BLaER1 (cell line): Measurements from ENCODE around the gene MSI2.

ENCODE experiments used
- H3K27ac ChIP-seq: shearing (Covaris generic); formaldehyde crosslinking; 2 replicates; pipeline ENCODE4 v1.8.1; 2022
- H3K27me3 ChIP-seq: shearing (Covaris generic); formaldehyde crosslinking; 2 replicates; pipeline ENCODE4 v1.8.1; 2022
- H3K36me3 ChIP-seq: shearing (Covaris generic); formaldehyde crosslinking; 2 replicates; pipeline ENCODE4 v1.8.1; 2022
- H3K4me1 ChIP-seq: shearing (Covaris generic); formaldehyde crosslinking; 2 replicates; pipeline ENCODE4 v1.8.1; 2022
- H3K4me2 ChIP-seq: shearing (Covaris generic); formaldehyde crosslinking; 2 replicates; pipeline ENCODE4 v1.8.1; 2022
- H3K4me3 ChIP-seq: shearing (Covaris generic); formaldehyde crosslinking; 2 replicates; pipeline ENCODE4 v1.8.1; 2022
- H3K9ac ChIP-seq: shearing (Covaris generic); formaldehyde crosslinking; 2 replicates; pipeline ENCODE4 v1.8.1; 2022
- H3K9me3 ChIP-seq: shearing (Covaris generic); formaldehyde crosslinking; 2 replicates; pipeline ENCODE4 v1.8.1; 2022
- H4K20me1 ChIP-seq: shearing (Covaris generic); formaldehyde crosslinking; 2 replicates; pipeline ENCODE4 v1.8.1; 2022
- Cebpa-rat ChIP-seq: shearing (Covaris generic); IDR thresholded peaks from 2 replicates; pipeline ENCODE4 v1.8.1; 2022

MSI2 gene

DNA sequence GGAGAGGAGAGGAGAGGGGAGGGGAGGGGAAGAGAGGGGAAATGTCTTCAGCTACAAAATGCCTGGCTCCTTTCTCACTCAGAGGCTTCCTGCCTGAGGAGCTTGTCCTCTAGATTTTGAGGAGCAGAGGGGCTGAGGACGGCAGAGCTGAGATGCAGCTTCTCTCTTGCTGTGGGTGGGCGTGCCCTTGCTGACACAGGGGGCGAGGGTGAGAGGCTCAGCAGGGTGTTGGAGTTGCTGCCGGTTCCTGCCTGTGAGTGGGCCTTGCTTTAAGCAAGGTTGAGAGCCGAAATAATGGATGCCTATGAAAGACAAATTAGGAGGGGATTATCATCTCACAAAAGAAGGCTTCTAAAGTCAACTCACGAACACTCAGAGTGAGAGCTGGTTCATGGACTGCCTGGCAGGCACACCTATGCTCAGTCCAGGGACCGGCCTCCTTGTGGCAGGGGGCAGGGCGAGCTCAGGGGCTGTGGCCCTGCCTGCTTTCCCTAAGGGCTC is 215.6 kb downstream of the MSI2 start:
- Histone ChIP-seq H3K36me3 (peaks cover 40% of the 10 kb centered on the region), H3K4me2 (peak overlapping the region; percentile 85), H3K4me1 (peaks cover 100% of the 10 kb centered on the region), H4K20me1 (peaks cover 48% of the 10 kb centered on the region), H3K27me3 (no peaks in the 10 kb centered on the region), H3K27ac (peak overlapping the region; percentile 87), H3K4me3 (no peak overlapping the region), H3K9me3 (no peaks in the 10 kb centered on the region), H3K9ac (peak overlapping the region; percentile 66)
- TF ChIP-seq Cebpa-rat: no peak

- Histone ChIP-seq H3K4me2 (peak overlapping the region; percentile 85), H3K4me3 (no peak overlapping the region), H3K4me1 (peaks cover 100% of the 10 kb centered on the region), H4K20me1 (peaks cover 79% of the 10 kb centered on the region), H3K9me3 (no peaks in the 10 kb centered on the region), H3K9ac (peak overlapping the region; percentile 64), H3K36me3 (peaks cover 65% of the 10 kb centered on the region), H3K27me3 (no peaks in the 10 kb centered on the region), H3K27ac (peak overlapping the region; percentile 87)
- TF ChIP-seq Cebpa-rat: no peak
Measured at GRCh38 chr17:57475796-57476195, 219.5 kb downstream of the MSI2 start.

DNA sequence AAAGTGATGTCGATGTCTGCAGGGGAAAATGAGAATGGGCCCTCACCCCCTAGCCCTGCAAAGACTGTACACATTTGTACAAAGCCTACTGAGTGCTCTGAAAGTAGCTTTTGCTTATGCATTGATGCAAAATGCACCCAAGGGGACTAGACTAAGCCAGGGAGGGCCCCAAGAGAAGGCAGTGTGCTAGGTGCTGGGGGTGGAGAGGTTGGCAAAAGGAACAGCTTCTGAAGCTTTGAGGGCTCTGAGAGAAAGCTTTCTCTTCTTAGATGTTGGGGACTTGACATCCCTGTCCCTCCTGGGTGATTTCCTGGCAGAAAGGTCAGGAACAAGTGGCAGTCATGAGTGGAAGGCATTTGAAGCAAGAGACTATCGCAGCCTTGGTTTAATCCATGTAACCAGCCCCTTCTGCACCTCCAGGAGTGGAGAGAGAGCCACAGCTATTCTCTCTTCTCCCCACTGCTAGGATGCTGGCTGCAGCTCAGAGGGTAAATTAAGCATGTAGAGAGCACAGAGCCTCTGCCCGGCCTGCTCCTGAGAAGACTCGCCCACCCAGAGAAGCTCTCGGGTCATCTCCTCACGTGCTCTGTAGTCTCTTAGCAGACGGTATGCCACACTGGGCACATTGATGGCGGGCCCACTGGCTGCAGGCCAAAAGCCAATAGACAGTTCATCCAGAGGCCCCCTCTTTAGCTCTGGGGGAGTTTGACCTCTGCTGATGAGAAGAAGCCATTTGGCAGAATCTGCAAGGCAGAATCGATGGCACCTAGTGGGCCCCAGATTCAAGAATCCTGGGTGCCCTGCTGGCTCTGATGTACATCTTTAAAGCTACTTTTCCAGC is 221.4 kb downstream of the MSI2 start:
- H4K20me1 ChIP-seq: peaks cover 96% of the 10 kb centered on the region
- H3K4me2 ChIP-seq: peak overlapping the region; percentile 85
- H3K36me3 ChIP-seq: peaks cover 83% of the 10 kb centered on the region
- H3K27ac ChIP-seq: peak overlapping the region; percentile 87
- no peak overlapping the region for H3K4me3 ChIP-seq
- H3K4me1 ChIP-seq: peaks cover 100% of the 10 kb centered on the region
- peak overlapping the region; percentile 13; the same call in 1 of the 2 replicates for H3K9ac ChIP-seq
- no peak for TF ChIP-seq Cebpa-rat
- H3K9me3 ChIP-seq: no peaks in the 10 kb centered on the region
- no peaks in the 10 kb centered on the region for H3K27me3 ChIP-seq

GRCh38 chr17:57478478-57479250 is 222.3 kb downstream of the MSI2 start:
- Histone ChIP-seq H3K4me1 (peaks cover 100% of the 10 kb centered on the region), H3K36me3 (peaks cover 92% of the 10 kb centered on the region), H3K27me3 (no peaks in the 10 kb centered on the region), H3K27ac (0 out of 2 replicates have a peak overlapping the region, but pooled peaks have one; percentile 11), H3K9me3 (no peaks in the 10 kb centered on the region), H3K9ac (no peak overlapping the region), H3K4me2 (peak overlapping the region; percentile 85), H4K20me1 (peaks cover 95% of the 10 kb centered on the region), H3K4me3 (no peak overlapping the region)
- TF ChIP-seq Cebpa-rat: no peak

DNA sequence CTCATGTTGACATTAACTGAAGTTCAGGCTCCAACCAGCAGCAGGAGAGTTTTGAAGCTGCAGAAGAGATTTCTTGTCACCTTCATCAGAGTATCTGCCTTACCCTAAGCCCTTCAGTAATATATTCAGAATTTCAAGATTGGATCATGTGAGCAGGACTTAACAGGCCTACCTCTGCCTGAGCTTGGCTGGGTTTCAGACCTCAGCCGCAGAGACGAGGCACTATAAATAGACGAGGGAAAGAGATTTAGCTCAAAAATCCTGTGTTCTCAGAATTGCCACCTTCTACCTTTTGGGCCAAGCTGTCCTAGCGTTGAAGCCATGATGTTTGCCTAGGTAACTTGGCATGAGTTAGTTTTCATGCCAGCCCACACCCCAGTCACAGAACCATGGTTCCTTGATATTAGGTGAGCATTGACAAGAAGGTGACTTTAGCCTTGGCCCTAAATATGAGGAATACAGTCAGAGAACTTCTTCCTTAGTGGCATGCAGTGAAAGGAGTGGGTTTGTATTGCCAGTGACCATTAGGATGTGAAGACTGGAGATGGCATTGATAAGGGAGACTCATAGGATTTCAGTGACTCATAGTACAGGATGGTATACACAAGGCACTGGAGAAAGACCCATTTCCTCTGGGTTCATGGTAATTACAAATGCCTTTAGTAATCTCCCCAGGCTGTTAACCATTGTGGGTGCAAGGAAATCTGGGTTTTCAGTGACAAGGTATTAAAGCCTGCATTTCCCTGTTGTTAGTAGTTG is 224.3 kb downstream of the MSI2 start:
- H3K9ac ChIP-seq: peak overlapping the region; percentile 2; the same call in 1 of the 2 replicates
- peak overlapping the region; percentile 56; the same call in 1 of the 2 replicates for H3K27ac ChIP-seq
- H3K9me3 ChIP-seq: no peaks in the 10 kb centered on the region
- peaks cover 92% of the 10 kb centered on the region for H3K36me3 ChIP-seq
- no peak for TF ChIP-seq Cebpa-rat
- H3K4me3 ChIP-seq: no peak overlapping the region
- H3K4me1 ChIP-seq: peaks cover 100% of the 10 kb centered on the region
- no peaks in the 10 kb centered on the region for H3K27me3 ChIP-seq
- H3K4me2 ChIP-seq: peak overlapping the region; percentile 85
- peaks cover 92% of the 10 kb centered on the region for H4K20me1 ChIP-seq

- peaks cover 100% of the 10 kb centered on the region for H3K4me1 ChIP-seq
- TF ChIP-seq Cebpa-rat: no peak
- 0 out of 2 replicates have a peak overlapping the region, but pooled peaks have one; percentile 8 for H3K27ac ChIP-seq
- no peak overlapping the region for H3K9ac ChIP-seq
- peak overlapping the region; percentile 85; the same call in 1 of the 2 replicates for H3K4me2 ChIP-seq
- H4K20me1 ChIP-seq: peaks cover 92% of the 10 kb centered on the region
- no peaks in the 10 kb centered on the region for H3K27me3 ChIP-seq
- H3K4me3 ChIP-seq: no peak overlapping the region
- H3K36me3 ChIP-seq: peaks cover 87% of the 10 kb centered on the region
- H3K9me3 ChIP-seq: no peaks in the 10 kb centered on the region
Measured at GRCh38 chr17:57481910-57482391, 225.6 kb downstream of the MSI2 start.

- Histone ChIP-seq H3K4me3 (no peak overlapping the region), H3K9me3 (no peaks in the 10 kb centered on the region), H3K27ac (0 out of 2 replicates have a peak overlapping the region, but pooled peaks have one; percentile 42), H3K4me1 (peaks cover 100% of the 10 kb centered on the region), H3K36me3 (peaks cover 88% of the 10 kb centered on the region), H3K9ac (no peak overlapping the region), H4K20me1 (peaks cover 94% of the 10 kb centered on the region), H3K4me2 (peak overlapping the region; percentile 85; the same call in 1 of the 2 replicates), H3K27me3 (no peaks in the 10 kb centered on the region)
- no peak for TF ChIP-seq Cebpa-rat
Measured at GRCh38 chr17:57482657-57483056, 226.3 kb downstream of the MSI2 start.

- Histone ChIP-seq H3K4me3 (no peak overlapping the region), H3K9me3 (no peaks in the 10 kb centered on the region), H3K9ac (peak overlapping the region; percentile 63), H3K4me2 (peak overlapping the region; percentile 85), H3K36me3 (peaks cover 88% of the 10 kb centered on the region), H3K4me1 (peaks cover 100% of the 10 kb centered on the region), H4K20me1 (peaks cover 94% of the 10 kb centered on the region), H3K27me3 (no peaks in the 10 kb centered on the region), H3K27ac (peak overlapping the region; percentile 81)
- no peak for TF ChIP-seq Cebpa-rat
Measured at GRCh38 chr17:57484081-57484666, 227.9 kb downstream of the MSI2 start.
